IMR-90 (cell line): ENCODE measurements around the gene SNED1. TPM values are rescaled to one million over a fixed set of nuclear protein-coding genes. Genes with fewer than 3 reads are reported as not detected.

Experiments used
- ATAC-seq: fragments of 200-7000 bp; cut with Tn5 transposase; 2 replicates; pipeline ENCODE4 v1.9.1; 2020; ENCODE audit warnings: low read depth, mild to moderate bottlenecking, moderate library complexity
- BruUV-seq: library from RNA; stranded (reverse); fragments of 400-500 nt; replicated peaks from 2 replicates; lab custom pipeline; 2021; lab: Mats Ljungman, UMichigan
- CTCF ChIA-PET: fragments of 300-600 bp; formaldehyde crosslinking; extraction: SDS; loops from one replicate; lab custom pipeline; 2021; ENCODE audit warnings: antibody characterized with exemption; lab: Yijun Ruan, JAX
- POLR2A ChIA-PET: fragments of 300-600 bp; sonication (Branson Sonifier 250); formaldehyde crosslinking; loops from one replicate; lab custom pipeline; 2022; ENCODE audit warnings: antibody characterized with exemption; ENCODE audit not compliant: unreplicated experiment; lab: Charles Lee
- DNase-seq: peaks from one replicate; pipeline ENCODE4 v3.0.0; 2013
- H2AFZ ChIP-seq: replicated peaks from 2 replicates; pipeline ENCODE3; 2013; ENCODE audit warnings: low read length, mild to moderate bottlenecking; ENCODE audit not compliant: poor library complexity
- H2AK5ac ChIP-seq: 2 replicates; pipeline ENCODE4 v1.6.1; 2013; ENCODE audit warnings: low read depth, low read length, inconsistent platforms
- H2AK9ac ChIP-seq: replicated peaks from 2 replicates; pipeline ENCODE3; 2013; ENCODE audit warnings: mild to moderate bottlenecking, low read depth, low read length, moderate library complexity; ENCODE audit not compliant: poor library complexity
- H2BK120ac ChIP-seq: 2 replicates; pipeline ENCODE4 v1.6.1; 2013; ENCODE audit warnings: low read depth, low read length, inconsistent platforms
- H2BK15ac ChIP-seq: 3 replicates; pipeline ENCODE4 v1.6.1; 2013; ENCODE audit warnings: low read depth, low read length, inconsistent platforms
- H2BK20ac ChIP-seq: 2 replicates; pipeline ENCODE4 v1.6.1; 2013; ENCODE audit warnings: low read depth, mild to moderate bottlenecking, inconsistent platforms, low read length, moderate library complexity
- H2BK5ac ChIP-seq: 2 replicates; pipeline ENCODE4 v1.6.1; 2013; ENCODE audit warnings: mild to moderate bottlenecking, low read depth, low read length, inconsistent platforms; ENCODE audit not compliant: poor library complexity, severe bottlenecking
- H3K14ac ChIP-seq: replicated peaks from 2 replicates; pipeline ENCODE4 v1.6.1; 2013; ENCODE audit warnings: low read depth, low read length, inconsistent platforms
- H3K18ac ChIP-seq: 2 replicates; pipeline ENCODE4 v1.6.1; 2013; ENCODE audit warnings: low read depth, low read length, control low read depth
- H3K23ac ChIP-seq: 2 replicates; pipeline ENCODE4 v1.6.1; 2013; ENCODE audit warnings: low read depth, low read length, inconsistent platforms
- H3K27ac ChIP-seq: 2 replicates; pipeline ENCODE4 v1.5.1; 2013; ENCODE audit warnings: mild to moderate bottlenecking, control low read depth, low read length; ENCODE audit not compliant: insufficient read depth
- H3K27me3 ChIP-seq: 2 replicates; pipeline ENCODE4 v1.6.1; 2013; ENCODE audit warnings: low read length; ENCODE audit not compliant: control insufficient read depth, insufficient read depth
- H3K36me3 ChIP-seq: 2 replicates; pipeline ENCODE4 v1.6.1; 2013; ENCODE audit warnings: low read length, mixed read lengths; ENCODE audit not compliant: control insufficient read depth, insufficient read depth
- H3K4ac ChIP-seq: 2 replicates; pipeline ENCODE4 v1.6.1; 2013; ENCODE audit warnings: low read depth, low read length, inconsistent platforms
- H3K4me1 ChIP-seq: 2 replicates; pipeline ENCODE4 v1.6.1; 2013; ENCODE audit warnings: low read length, mixed read lengths; ENCODE audit not compliant: control insufficient read depth, insufficient read depth
- H3K4me2 ChIP-seq: 2 replicates; pipeline ENCODE4 v1.6.1; 2013; ENCODE audit warnings: low read depth, mild to moderate bottlenecking, control low read depth, low read length, moderate library complexity
- H3K4me3 ChIP-seq: 2 replicates; pipeline ENCODE4 v1.5.1; 2013; ENCODE audit warnings: low read depth, mild to moderate bottlenecking, control low read depth, low read length, moderate library complexity; ENCODE audit not compliant: insufficient read depth
- H3K56ac ChIP-seq: 2 replicates; pipeline ENCODE4 v1.6.1; 2013; ENCODE audit warnings: low read length, inconsistent platforms; ENCODE audit not compliant: insufficient read depth; ENCODE audit errors: extremely low read depth
- H3K79me1 ChIP-seq, 2 experiments: 2 replicates each; pipeline ENCODE4 v1.6.1; 2013; ENCODE audit warnings: low read length in 2 of 2, inconsistent platforms in 1 of 2, low read depth in 1 of 2
- H3K9ac ChIP-seq: 2 replicates; pipeline ENCODE4 v1.6.1; 2013; ENCODE audit warnings: low read depth, low read length, control low read depth
- H3K9me1 ChIP-seq: 2 replicates; pipeline ENCODE4 v1.6.1; 2013; ENCODE audit warnings: low read length, inconsistent platforms; ENCODE audit not compliant: insufficient read depth
- H3K9me3 ChIP-seq: 2 replicates; pipeline ENCODE4 v1.6.1; 2013; ENCODE audit warnings: low read length; ENCODE audit not compliant: control insufficient read depth, insufficient read depth
- H4K20me1 ChIP-seq: 2 replicates; pipeline ENCODE4 v1.6.1; 2013; ENCODE audit warnings: low read length, inconsistent platforms; ENCODE audit not compliant: insufficient read depth
- H4K5ac ChIP-seq: 2 replicates; pipeline ENCODE4 v1.6.1; 2013; ENCODE audit warnings: mild to moderate bottlenecking, low read depth, low read length, control low read depth
- H4K8ac ChIP-seq, 2 experiments: 2 replicates each; pipeline ENCODE4 v1.6.1; 2013; ENCODE audit warnings: low read depth in 2 of 2, low read length in 2 of 2, control low read depth in 1 of 2, inconsistent platforms in 1 of 2
- H4K91ac ChIP-seq: 2 replicates; pipeline ENCODE4 v1.6.1; 2013; ENCODE audit warnings: low read depth, low read length, inconsistent platforms; ENCODE audit not compliant: insufficient read depth
- BHLHE40 ChIP-seq: fragments of 150-350 bp; IDR thresholded peaks from 2 replicates; pipeline ENCODE4 v1.6.1; 2016; ENCODE audit warnings: mild to moderate bottlenecking, low read depth, low read length
- FOS ChIP-seq: fragments of 150-350 bp; IDR thresholded peaks from 2 replicates; pipeline ENCODE4 v1.6.1; 2016; ENCODE audit warnings: low read depth, low read length
- MXI1 ChIP-seq: IDR thresholded peaks from 2 replicates; pipeline ENCODE4 v1.6.1; 2012; ENCODE audit warnings: low read depth, mild to moderate bottlenecking, low read length, moderate library complexity, borderline replicate concordance
- WGBS, 2 experiments: methylation state at CpG; one replicate each; pipeline versions ENCODE4 v1.1.5 to v1.1.7; 2013; ENCODE audit warnings: missing lambda C conversion rate in 2 of 2; ENCODE audit not compliant: insufficient read length in 1 of 2; ENCODE audit errors: extremely low coverage in 2 of 2; 5-methylcytosine and 5-hydroxymethylcytosine counted together
- dilution Hi-C: fragments of 300-500 bp; cut with HindIII; formaldehyde crosslinking; loops from one replicate; pipeline ENCODE4 v1.14.3; 2018; ENCODE audit warnings: low sequenced_read_pairs; ENCODE audit not compliant: unreplicated experiment
- in situ Hi-C: fragments of 300-500 bp; cut with MboI; formaldehyde crosslinking; loops from 3 replicates; pipeline ENCODE4 v1.14.3; 2019; ENCODE audit warnings: low sequenced_read_pairs, inconsistent platforms, mixed read lengths
- intact Hi-C: fragments of 100-400 bp; cut with micrococcal nuclease; formaldehyde crosslinking; loops from 2 replicates; pipeline ENCODE4 v1.10.0; 2022
- polyA plus RNA-seq, 3 experiments: library from polyadenylated mRNA; depleted of rRNA; stranded (reverse); fragments of >200 nt; gene quantifications; 2 replicates each; pipeline ENCODE4 v1.2.3, GENCODE V29; 2012; ENCODE audit warnings: low replicate concordance in 1 of 3
- total RNA-seq: library from RNA; depleted of rRNA; stranded (reverse); fragments of >200 nt; gene quantifications from 2 replicates; pipeline ENCODE4 v1.2.3, GENCODE V29; 2012

SNED1 gene
- total and polyA plus RNA-seq, 2 of the 4 experiments (the other 2 are of a cell fraction) = 1.1 to 3.4 TPM

- in situ Hi-C loops = no loop called here
Measured at GRCh38 chr2:241125626-241126025, 127.2 kb downstream of the SNED1 start.

More at GRCh38 chr2:241125626-241126025, 127.2 kb downstream of the SNED1 start:
- Histone ChIP-seq H2AK9ac (no peak overlapping the region), H3K36me3 (peaks cover 9% of the 10 kb centered on the region), H4K8ac (no peak overlapping the region), H3K4me2 (no peak overlapping the region), H2BK5ac (no peak overlapping the region), H4K5ac (no peak overlapping the region), H4K91ac (no peak overlapping the region), H3K18ac (no peak overlapping the region), H3K56ac (no peak overlapping the region), H3K27ac (no peak overlapping the region), H3K27me3 (no peaks in the 10 kb centered on the region), H2AK5ac (no peak overlapping the region), H2BK20ac (no peak overlapping the region), H3K79me1 (no peaks in the 10 kb centered on the region), H2BK15ac (no peak overlapping the region), H3K4ac (no peak overlapping the region), H3K4me3 (no peak overlapping the region), H2BK120ac (no peak overlapping the region), H4K20me1 (no peaks in the 10 kb centered on the region), H3K9me3 (peaks cover 2% of the 10 kb centered on the region; the same call in 1 of the 2 replicates), H3K23ac (no peak overlapping the region), H2AFZ (peak overlapping the region; percentile 23), H3K4me1 (no peaks in the 10 kb centered on the region), H3K9ac (no peak overlapping the region), H3K9me1 (peaks cover 3% of the 10 kb centered on the region; the same call in 1 of the 2 replicates), H3K14ac (no peak overlapping the region)
- DNase-seq (no peak), ATAC-seq (no peak)
- no peak for TF ChIP-seq MXI1
- no peak for TF ChIP-seq BHLHE40
- no peak for TF ChIP-seq FOS
- dilution Hi-C loops = no loop called here
- WGBS, 2 experiments = no CpG with 5 or more reads among the region's 13 CpGs
- intact Hi-C loops = no loop called here
- POLR2A ChIA-PET = no interaction called here
- no TSS peak for BruUV-seq
- CTCF ChIA-PET = no interaction called here
